Muscle of leg (tissue), 11 donors: ENCODE results near the gene ALOX5. TPM values are rescaled to one million over a fixed set of nuclear protein-coding genes. Genes with fewer than 3 reads are reported as not detected.
"Not testable (repeated sequence)": the region's sequence is repeated elsewhere in the genome, so short reads cannot be mapped to it uniquely, and the experiment has no call there.

Source experiments
- DNase-seq: peaks from one replicate; pipeline ENCODE4 v3.0.0; 2013
- H3K27ac ChIP-seq: one replicate; pipeline ENCODE4 v1.5.1; 2013; ENCODE audit warnings: mild to moderate bottlenecking, low read length, control low read depth
- H3K27me3 ChIP-seq: one replicate; pipeline ENCODE4 v1.6.1; 2013; ENCODE audit warnings: low read length; ENCODE audit not compliant: control insufficient read depth, insufficient read depth
- H3K36me3 ChIP-seq: one replicate; pipeline ENCODE4 v1.6.1; 2013; ENCODE audit warnings: low read length; ENCODE audit not compliant: control insufficient read depth, insufficient read depth
- H3K4me1 ChIP-seq: one replicate; pipeline ENCODE4 v1.6.1; 2013; ENCODE audit warnings: low read length; ENCODE audit not compliant: control insufficient read depth, insufficient read depth
- H3K4me3 ChIP-seq: one replicate; pipeline ENCODE4 v1.5.1; 2013; ENCODE audit warnings: low read length, control low read depth
- H3K9me3 ChIP-seq: replicated peaks from 2 replicates; pipeline ENCODE4 v1.6.1; 2013; ENCODE audit warnings: low read depth, low read length; ENCODE audit not compliant: control insufficient read depth
- WGBS: methylation state at CpG from one replicate; pipeline ENCODE4 v1.1.5; 2013; ENCODE audit warnings: missing lambda C conversion rate; ENCODE audit not compliant: insufficient coverage; 5-methylcytosine and 5-hydroxymethylcytosine counted together
- polyA plus RNA-seq, 8 donors: library from polyadenylated mRNA; unstranded; fragments of 120-200 nt; gene quantifications; one replicate each; pipeline versions ENCODE4 v1.2.1 to v1.2.3, GENCODE V29; 2013; ENCODE audit warnings: inconsistent platforms in 1 of 8, low replicate concordance in 1 of 8; ENCODE audit not compliant: insufficient read length in 8 of 8, insufficient read depth in 1 of 8
- total RNA-seq: library from RNA; stranded (reverse); fragments of 120-200 nt; gene quantifications from one replicate; pipeline ENCODE4 v1.2.4, GENCODE V29; 2013

The ALOX5 gene
- total and polyA plus RNA-seq, 9 donors = 0.58 to 1.9 (median 1.2) TPM

DNA sequence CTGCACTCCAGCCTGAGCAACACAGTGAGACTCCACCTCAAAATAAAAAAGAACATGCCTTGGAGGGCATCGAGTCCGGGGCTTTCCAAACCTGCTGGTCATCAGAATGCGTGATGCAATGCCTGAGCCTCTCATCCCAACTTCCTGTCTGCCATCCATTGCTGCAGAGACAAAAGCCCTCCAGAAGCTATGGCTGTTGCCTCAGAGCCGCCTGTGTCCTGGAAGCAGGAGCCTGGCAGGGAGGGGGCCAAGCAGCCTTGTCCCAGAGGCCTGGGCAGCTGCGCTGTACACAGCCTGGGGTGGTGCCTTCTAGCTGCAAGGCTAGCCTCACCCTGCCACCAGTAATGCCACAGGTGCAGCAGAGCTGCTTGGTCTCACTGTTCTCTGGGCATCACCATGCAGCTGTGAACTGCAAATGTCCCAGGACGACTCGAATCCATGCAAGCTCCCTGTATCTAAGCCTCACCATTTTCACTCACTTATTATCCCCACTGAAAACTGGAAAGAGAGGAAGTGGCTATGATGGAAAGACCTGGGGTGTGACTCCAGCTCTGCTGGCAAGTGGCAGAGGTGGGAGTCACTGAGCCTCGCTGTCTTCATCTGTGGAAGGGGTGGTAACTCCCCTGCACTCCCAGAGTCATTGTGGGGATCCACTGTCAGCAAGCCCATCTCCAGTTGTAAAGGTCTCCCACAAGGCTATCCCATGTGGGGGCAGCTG is 7.0 kb downstream of the ALOX5 start:
- no peak overlapping the region for H3K4me3 ChIP-seq
- peaks cover 18% of the 10 kb centered on the region for H3K27me3 ChIP-seq
- H3K27ac ChIP-seq = no peak overlapping the region
- no peak for DNase-seq
- H3K36me3 ChIP-seq = no peaks in the 10 kb centered on the region
- WGBS = 75% methylated on average over 4 of the region's 8 CpGs
- no peaks in the 10 kb centered on the region for H3K9me3 ChIP-seq
- H3K4me1 ChIP-seq = peaks cover 5% of the 10 kb centered on the region

DNA sequence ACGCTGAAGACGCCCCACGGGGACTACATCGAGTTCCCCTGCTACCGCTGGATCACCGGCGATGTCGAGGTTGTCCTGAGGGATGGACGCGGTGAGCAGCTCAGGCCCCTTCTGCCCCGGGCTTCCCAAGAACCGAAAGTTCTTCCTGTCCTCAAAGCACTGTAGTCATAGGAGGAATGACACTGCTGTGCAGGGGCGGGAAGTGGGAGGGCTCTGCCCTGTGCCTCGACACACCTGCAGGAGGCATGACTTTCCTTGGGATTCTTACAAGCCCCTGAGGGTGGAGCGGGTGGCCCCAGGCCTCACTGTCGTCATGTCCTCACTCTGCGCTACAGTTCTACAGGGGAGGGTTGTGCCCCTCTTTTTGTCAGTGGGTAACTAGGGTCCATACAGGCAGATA is 8.6 kb downstream of the ALOX5 start:
- H3K9me3 ChIP-seq = no peaks in the 10 kb centered on the region
- H3K36me3 ChIP-seq = no peaks in the 10 kb centered on the region
- H3K4me1 ChIP-seq = peaks cover 5% of the 10 kb centered on the region
- 81% methylated on average over 15 of the region's 17 CpGs for WGBS
- H3K27ac ChIP-seq = no peak overlapping the region
- no peak for DNase-seq
- no peak overlapping the region for H3K4me3 ChIP-seq
- peaks cover 9% of the 10 kb centered on the region for H3K27me3 ChIP-seq

DNA sequence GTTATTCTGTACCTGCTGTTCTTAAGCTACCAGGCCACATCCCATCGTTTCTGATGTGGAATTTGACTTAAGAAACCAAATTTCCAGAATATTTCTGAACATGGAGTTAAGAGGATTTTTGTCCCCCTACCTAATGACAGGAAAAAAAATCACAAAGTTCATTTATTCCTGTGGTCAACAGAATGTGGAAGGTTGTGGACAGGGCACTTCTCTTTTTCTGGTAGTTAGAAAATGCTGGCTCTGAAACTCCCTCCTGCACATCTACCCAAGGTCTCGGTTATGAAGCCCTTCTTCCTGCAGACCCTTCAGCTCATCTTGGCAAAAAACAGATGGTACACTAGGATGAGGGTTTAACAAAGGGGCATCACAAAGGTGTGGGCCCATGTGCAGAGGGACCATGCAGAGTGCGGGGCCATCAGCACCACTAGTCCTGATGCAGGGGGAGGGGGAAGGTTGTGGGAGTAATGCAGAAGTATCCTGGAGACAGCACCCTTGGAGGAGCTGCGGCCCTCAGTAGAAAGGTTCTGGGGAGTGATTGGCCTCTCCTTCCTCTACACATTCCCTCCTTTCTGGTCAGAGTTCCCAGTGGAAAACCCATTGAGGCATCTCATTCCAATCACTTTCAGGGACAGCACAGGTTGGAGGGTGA is 9.8 kb downstream of the ALOX5 start:
- DNase-seq = peak; percentile 26
- WGBS = no CpG with 5 or more reads among the region's 4 CpGs
- Histone ChIP-seq H3K4me3 (no peak overlapping the region), H3K27me3 (peaks cover 3% of the 10 kb centered on the region), H3K36me3 (no peaks in the 10 kb centered on the region), H3K4me1 (peaks cover 5% of the 10 kb centered on the region), H3K27ac (no peak overlapping the region), H3K9me3 (no peaks in the 10 kb centered on the region)

DNA sequence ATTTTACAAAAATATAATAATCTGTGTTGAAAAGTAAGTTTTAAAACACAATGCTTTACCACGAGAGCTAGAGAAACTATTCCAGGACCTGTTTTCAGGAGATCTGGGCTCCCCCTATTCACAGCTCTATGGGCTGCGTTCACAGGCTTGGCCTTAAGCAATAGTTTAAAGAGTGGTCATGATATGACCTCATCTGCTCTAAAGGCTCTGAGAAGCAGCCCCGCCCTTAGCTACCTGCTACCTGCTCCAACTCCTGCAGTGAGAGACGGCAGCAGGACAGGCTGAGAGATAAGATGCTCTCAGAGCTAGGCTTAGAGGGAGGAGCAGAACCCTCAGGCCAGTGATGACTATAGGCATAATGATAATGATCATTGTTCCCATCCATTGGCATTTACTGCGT is 12.6 kb downstream of the ALOX5 start:
- no peak for DNase-seq
- no CpG with 5 or more reads among the region's 5 CpGs for WGBS
- no peak overlapping the region for H3K4me3 ChIP-seq
- H3K9me3 ChIP-seq = no peaks in the 10 kb centered on the region
- no peaks in the 10 kb centered on the region for H3K4me1 ChIP-seq
- peaks cover 3% of the 10 kb centered on the region for H3K27me3 ChIP-seq
- H3K27ac ChIP-seq = no peak overlapping the region
- H3K36me3 ChIP-seq = no peaks in the 10 kb centered on the region

DNA sequence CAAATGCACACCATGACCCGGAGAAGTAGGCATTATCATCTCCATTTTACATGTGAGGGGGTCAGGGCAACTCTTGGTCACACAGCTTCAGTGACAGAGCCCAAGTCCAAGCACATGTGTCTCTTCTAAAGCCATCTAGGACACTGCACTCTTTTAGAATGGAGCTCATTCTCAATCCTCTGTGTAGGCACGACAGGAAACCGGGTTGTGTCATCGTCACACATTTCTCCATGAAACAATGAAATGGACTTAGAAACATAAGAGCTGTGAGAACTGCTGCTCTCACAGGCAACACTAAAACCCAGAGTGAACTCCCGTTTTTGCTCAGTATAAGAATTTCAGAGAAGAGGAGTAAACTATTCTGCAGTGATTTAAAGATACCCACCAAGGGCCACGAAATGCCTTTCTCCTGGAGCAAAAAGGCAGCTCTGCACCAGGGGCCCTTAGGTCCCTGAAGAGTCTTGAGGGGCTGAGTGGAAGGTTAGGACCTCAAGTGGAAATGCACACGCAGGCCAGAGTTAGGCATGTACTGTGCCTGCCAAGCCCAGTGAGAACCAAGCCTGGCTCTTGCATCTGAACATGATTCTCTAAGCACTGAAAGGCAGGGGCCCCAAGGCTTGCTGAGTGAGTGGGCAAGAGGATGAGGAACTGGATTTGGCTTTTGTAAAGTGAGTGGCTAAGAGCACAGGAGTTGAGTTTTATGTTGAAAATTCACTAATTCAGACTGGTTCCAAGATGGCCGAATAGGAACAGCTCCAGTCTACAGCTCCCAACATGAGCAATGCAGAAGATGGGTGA is 13.3 kb downstream of the ALOX5 start:
- H3K9me3 ChIP-seq = no peaks in the 10 kb centered on the region
- DNase-seq = no peak
- H3K4me3 ChIP-seq = no peak overlapping the region
- no peaks in the 10 kb centered on the region for H3K4me1 ChIP-seq
- H3K36me3 ChIP-seq = no peaks in the 10 kb centered on the region
- WGBS = 76% methylated on average over 2 of the region's 8 CpGs
- H3K27me3 ChIP-seq = peaks cover 3% of the 10 kb centered on the region
- no peak overlapping the region for H3K27ac ChIP-seq

DNA sequence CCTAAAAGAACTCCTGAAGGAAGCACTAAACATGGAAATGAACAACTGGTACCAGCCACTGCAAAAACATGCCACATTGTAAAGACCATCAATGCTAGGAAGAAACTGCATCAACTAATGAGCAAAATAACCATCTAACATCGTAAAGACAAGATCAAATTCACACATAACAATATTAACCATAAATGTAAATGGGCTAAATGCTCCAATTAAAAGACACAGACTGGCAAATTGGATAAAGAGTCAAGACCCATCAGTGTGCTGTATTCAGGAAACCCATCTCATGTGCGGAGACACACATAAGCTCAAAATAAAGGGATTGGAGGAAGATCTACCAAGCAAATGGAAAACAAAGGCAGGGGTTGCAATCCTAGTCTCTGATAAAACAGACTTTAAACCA is 15.7 kb downstream of the ALOX5 start:
- H3K27me3 ChIP-seq, H3K4me1 ChIP-seq, H3K27ac ChIP-seq, DNase-seq, H3K36me3 ChIP-seq, H3K9me3 ChIP-seq, H3K4me3 ChIP-seq: not testable (repeated sequence)
- no CpG with 5 or more reads among the region's 2 CpGs for WGBS

DNA sequence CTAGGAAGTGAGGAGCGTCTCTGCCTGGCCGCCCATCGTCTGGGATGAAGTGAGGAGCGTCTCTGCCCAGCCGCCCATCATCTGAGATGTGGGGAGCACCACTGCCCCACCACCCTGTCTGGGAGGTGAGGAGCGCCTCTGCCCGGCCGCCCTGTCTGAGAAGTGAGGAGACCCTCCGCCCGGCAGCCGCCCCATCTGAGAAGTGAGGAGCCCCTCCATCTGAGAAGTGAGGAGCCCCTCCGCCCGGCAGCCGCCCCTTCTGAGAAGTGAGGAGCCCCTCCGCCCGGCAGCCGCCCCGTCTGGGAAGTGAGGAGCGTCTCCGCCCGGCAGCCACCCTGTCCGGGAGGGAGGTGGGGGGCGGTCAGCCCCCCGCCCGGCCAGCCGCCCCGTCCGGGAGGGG is 17.6 kb downstream of the ALOX5 start:
- not testable (repeated sequence) for H3K9me3 ChIP-seq, H3K27ac ChIP-seq, H3K4me3 ChIP-seq, H3K4me1 ChIP-seq, H3K36me3 ChIP-seq, H3K27me3 ChIP-seq, DNase-seq
- 96% methylated on average over 4 of the region's 28 CpGs for WGBS

DNA sequence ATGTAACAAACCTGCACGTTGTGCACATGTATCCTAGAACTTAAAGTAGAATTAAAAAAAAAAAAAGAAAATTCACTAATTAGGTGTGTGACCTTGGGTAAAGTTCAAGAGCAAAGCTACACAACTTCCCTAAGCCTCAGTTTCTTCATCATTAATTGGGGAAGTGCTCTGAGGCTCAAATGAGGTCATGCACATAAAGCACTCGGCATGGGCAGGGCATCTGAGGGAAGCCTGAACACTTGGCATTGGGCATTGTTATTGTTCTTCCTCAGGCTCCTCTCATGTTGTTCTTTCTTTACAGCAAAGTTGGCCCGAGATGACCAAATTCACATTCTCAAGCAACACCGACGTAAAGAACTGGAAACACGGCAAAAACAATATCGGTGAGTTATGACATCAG is 21.5 kb downstream of the ALOX5 start:
- Histone ChIP-seq H3K4me1 (no peaks in the 10 kb centered on the region), H3K9me3 (no peaks in the 10 kb centered on the region), H3K36me3 (no peaks in the 10 kb centered on the region), H3K4me3 (no peak overlapping the region), H3K27ac (no peak overlapping the region), H3K27me3 (no peaks in the 10 kb centered on the region)
- no peak for DNase-seq
- WGBS = 91% methylated on average over 3 of the region's 7 CpGs

DNA sequence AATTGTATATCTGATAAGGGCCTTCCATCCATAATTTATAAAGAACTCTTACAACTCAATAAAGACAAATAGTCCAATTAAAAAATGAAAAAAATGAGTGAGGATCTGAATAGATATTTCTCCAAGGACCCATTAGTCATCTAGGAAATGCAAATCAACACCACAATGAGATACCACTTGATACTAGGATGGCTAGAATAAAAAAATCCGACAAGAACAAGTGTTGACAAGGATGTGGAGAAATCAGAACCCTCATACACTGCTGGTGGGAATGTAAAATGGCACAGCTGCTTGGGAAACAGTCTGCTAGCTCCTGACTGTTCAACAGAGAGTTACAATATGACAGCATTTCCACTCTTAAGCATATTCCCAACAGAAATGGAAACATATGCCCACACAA is 24.6 kb downstream of the ALOX5 start:
- DNase-seq = no peak
- no peaks in the 10 kb centered on the region for H3K9me3 ChIP-seq
- WGBS = no CpG with 5 or more reads among the region's 1 CpG
- H3K4me3 ChIP-seq = no peak overlapping the region
- H3K27me3 ChIP-seq = peaks cover 4% of the 10 kb centered on the region
- H3K4me1 ChIP-seq = no peaks in the 10 kb centered on the region
- H3K36me3 ChIP-seq = no peaks in the 10 kb centered on the region
- H3K27ac ChIP-seq = no peak overlapping the region

DNA sequence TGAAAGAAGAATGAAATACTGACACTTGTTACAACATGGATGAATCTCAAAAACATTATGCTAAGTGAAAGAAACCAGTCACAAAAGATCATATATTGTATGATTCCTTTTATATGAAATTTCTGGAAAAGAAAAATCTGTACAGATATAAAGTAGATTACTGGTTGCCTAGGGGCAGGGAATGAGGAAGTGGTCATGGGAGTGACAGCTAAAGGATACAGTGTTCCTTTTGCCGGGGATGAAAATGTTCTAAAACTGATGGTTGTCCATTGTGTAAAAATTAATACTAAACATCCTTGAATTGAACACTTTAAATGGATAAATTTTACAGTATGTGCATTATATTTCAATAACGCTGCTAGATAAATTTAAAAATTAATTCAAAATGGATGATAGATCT is 25.1 kb downstream of the ALOX5 start:
- no peak overlapping the region for H3K27ac ChIP-seq
- no CpG with 5 or more reads among the region's 2 CpGs for WGBS

More for the DNA sequence above, 25.1 kb downstream of the ALOX5 start:
- Histone ChIP-seq H3K9me3 (no peaks in the 10 kb centered on the region), H3K36me3 (no peaks in the 10 kb centered on the region), H3K27me3 (peaks cover 4% of the 10 kb centered on the region), H3K4me1 (no peaks in the 10 kb centered on the region), H3K4me3 (no peak overlapping the region)
- DNase-seq = no peak
